SHP77 treated with DMSO at 0.1 percent for 48 hours (cell line): ENCODE data around the gene MAP2K3.

Source experiments
- DNase-seq: peaks from one replicate; lab custom pipeline; 2025; lab: John Stamatoyannopoulos, UW

Gene MAP2K3

GRCh38 chr17:21351366-21352065, 67.0 kb downstream of the MAP2K3 start:
- no peak for DNase-seq

DNA sequence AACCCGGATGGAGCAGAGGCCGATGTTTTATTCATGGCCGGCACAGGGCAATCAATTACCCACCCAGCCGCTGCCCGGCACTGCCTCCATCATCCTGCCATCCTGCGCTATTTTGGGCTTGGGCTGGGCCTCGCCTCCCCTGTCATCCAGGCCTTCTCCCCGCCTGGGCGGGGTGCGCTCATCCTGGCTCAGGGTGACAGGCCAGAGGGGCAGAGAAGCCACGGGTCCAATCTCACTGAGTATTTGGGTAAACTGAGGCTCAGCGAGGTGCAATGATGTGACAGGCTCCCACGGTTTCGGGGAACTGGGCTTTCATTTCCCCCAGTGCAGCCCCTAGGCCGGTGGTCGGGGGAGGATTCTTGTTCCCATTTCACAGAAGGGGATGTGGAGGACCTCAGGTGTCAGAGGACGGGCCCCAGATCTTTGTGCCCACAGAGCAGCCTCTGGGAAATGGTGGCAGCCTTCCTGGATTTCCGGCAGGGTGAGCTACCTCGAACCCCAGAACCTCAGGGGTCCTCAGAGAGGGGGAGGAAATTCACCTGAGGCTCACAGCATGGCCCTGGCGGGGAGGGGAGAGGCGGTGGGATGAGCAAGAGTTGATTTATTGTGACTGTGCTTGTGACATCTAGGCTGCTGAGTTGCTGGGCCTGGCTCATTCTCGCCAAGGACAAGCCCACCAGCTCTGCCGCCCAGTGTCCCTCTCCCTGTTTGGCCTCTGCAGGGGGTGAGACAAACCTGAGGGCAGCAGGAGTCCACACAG, 67.9 kb downstream of the MAP2K3 start:
- DNase-seq, result no peak

DNA sequence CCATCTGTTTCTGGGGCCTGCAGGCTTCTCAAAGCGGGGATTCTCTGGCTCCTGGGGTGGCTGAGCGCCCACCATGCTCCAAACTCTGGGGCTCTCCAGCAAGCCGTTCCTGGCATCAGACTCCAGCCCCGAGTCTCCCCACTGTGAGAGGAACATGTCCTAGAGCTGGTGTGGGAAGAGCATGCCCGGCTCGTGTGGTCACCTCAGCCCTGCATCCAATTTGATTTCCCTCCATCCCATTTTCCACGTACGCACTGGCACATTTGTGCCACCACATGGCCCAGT, 68.4 kb downstream of the MAP2K3 start:
- no peak for DNase-seq

DNA sequence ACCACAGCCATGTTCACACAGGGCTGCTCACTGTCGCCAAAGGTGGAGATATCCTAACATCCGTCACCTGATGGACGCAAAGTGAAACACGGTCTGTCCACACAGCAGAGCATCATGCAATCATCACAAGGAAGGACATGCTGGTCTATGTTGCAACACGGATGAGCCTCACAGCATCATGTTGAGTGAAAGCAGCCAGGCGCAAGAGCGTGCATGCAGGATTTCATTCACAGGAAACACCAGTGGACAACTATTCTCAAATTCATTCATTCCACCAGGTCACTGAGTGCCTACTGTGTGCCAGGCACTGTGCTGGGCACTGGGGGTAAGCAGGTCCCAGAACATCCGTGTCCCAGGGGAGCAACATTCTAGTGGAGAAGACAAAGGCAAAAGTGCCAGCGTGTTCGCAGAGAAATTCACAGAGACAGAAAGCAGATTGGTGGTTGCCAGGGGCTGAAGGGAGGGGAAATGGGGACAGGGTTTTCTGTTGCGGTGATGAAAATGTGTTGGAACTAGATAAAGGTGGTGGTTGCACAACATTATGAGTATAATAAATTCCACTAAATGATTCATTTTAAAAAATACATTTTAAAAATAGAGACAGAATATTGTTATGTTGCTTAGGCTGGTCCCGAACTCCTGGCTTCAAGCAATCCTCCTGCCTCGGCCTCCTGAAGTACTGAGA, 69.0 kb downstream of the MAP2K3 start:
- DNase-seq, result no peak

DNA sequence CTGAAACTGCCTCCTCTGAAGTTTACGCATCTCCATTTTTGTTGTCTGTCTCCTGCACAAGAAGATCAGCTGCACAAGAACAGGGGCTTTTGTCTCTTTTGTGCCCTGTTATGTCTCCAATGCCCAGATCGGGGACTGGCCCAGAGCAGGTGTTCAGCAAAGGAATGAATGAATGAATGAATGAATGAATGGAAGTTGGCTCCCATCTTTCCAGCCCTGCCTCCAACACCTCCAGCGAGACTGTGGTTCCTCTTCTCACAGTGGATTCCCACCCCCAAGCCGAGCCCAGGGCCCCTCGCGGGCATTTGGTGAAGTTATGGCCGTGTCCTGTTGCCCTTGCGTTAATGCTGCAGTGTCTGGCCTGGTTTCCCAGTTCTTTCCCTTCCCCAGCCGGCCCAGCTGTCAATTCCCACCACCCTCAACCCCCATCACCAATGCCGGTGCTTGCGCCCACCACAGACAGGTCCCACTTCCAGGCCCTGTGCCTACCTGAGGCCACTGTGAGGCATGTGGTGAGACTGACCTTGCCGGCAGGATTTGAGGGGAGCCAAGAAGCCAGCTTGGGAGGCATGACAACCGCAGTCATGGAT, 70.4 kb downstream of the MAP2K3 start:
- DNase-seq, result no peak

GRCh38 chr17:21355586-21355985, 71.1 kb downstream of the MAP2K3 start:
- DNase-seq, result no peak

- no peak for DNase-seq
These were observed 72.1 kb downstream of the MAP2K3 start for GRCh38 chr17:21356537-21357127.

DNA sequence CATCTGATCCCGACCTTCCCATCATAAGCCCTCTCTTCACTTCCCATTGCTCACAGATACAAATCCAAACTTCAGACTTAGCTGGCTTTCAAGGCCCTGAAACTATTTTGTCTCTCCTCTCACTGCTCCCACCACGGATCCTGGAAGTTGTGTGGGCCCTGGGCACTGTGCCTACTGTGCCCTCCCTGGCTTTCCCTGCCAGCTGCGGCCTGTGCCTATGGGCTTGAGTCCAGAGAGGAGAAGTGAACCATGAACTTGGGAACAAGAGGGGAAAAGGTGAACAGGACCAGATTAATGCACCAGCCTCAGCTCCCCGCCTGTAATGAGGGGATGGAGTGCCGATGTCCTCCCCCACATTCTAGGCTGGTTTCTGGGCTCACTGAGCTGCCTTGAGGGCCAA, 72.8 kb downstream of the MAP2K3 start:
- no peak for DNase-seq

DNA sequence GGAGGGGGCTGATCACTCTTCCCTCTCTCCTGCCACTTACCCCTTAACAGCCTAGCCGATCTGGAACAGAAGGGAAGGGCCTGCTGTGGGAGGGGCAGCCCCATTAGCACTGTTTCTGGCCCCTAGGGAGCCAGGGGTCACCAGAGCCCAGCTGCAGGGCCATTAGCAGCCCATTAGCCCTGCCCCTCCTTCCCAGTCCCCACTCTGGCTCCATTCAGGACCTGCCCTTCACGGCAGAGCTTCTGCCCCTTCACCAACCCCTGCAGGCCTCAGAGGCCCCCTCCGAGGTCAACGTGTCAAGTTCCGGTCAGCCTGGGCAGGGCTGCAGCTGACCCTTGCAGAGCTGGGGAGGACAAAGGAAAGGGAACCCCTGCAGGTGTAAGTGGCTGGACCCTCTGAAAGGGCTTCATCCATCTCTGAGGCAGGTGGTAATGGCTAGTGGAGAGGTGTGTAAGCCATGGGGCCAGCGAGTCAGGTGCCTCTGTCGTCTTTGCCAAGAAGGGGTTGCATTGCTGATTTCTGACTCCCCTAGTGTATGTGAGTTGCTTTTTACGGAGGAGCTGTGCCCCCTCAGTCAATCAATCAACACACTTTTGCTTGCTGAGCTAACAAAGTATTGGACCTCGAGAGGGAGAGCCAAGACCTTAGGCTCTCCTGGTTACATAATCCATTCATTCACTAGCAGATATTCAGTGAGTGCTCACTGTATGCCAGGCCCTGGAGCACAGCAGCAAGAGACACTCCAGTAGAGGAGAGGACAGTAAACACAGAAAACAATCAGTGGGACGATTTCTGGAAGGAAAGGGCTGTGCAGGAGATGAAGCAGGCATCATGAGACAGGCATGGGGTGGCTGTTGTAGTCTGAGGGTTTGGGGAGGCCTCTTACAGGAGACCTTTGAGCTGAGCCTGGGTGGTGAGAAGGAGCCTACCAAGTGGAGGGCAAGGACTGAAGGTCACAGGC, 73.5 kb downstream of the MAP2K3 start:
- no peak for DNase-seq

- no peak for DNase-seq
These were observed 74.4 kb downstream of the MAP2K3 start for GRCh38 chr17:21358682-21359482.

DNA sequence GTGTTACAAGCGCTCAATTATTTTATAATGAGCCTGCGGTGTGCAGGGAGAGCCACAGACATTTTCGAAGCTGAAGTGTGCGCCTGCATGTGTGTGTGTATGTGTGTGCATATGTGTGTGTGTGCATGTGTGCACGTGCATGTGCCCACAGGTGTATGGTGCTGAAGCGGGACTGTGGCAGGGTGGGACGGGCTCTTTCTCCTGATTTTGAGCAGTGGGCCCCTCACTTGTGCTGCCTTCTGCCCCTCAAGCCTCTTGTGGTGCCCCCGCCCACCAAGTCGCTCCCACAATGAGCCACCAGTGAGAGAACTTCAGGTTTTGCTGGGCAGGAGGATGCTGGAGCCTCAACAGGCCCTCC, 75.0 kb downstream of the MAP2K3 start:
- DNase-seq, result no peak

DNA sequence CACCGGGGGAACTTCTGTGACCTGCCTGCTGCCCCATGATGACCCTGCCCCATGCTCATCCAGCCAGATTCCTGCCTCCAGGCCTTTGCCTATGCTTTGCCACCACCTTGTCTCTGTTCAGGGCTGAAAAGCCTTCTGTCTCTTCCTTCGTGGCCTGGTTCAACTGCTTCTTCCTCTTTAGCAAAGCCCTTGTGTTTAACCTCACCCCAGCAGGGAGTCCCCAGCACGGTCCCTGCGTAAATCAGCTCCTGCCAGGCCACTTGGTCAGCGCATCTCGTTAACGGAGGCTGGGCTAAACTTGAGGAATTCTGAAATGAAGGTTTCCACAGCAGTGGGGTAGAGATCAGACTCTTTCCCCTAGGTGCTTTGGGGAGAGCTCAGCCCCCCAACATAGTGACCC, 75.5 kb downstream of the MAP2K3 start:
- no peak for DNase-seq

DNA sequence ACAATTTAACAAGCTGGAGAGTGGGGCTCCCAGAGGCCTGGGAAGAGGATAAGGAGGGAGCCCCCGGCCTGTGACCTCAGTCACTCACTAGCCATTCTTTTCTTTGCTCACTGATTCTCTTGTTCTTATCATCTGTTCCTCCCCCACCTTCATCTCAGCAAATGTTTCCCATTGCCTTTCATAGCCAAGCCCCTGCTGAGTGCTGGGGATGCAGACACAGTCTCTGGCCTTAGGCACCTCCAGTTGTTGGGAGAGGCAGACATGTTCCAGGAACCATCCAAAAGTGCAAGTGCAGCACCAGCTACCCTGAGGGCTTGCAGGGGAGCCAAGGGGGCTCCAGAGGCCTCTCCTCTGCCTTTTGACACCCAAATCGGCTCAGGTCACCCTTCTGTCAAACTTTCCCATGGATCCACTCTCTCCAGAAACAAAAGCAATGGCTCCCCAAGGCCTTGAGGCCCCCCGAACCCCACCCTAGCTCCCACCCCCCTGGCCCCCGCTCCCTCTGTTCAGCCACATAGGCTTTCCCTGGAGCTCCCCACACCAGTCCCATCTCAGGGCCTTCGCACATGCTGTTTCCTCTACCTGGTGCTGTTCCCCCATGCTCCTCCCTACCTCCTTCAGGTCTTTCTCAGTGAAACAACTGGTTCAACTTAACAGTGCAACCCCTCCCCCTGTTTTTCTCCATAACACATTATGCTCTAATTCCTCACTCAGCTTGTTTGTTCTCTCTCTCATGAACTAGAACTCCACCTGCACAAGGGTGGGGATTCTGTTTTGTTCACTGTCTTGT, 76.7 kb downstream of the MAP2K3 start:
- DNase-seq, result no peak

DNA sequence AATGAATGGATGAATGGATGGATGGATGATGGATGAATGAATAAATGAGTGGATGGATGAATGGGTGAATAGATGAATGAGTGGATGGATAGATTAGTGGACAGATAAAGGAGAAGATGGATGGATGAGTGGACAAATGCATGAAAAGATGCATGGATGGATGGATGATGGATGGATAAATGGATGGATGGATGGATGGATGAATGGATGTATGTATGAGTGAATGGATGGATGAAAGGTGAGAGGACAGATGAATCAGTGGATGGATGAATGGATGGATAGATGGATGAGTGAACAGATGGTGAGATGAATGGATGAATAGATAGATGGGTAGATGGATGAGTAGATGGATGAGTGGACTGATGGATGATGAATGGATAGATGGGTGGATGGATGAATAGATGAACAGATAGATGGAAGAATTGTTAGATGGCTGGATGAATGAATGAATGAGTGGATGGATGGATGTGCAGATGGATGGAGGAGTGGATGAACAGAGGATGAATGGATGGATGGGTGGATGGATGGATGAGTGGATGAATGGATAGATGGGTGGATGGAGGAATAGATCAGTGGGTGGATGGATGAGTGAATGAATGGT, 77.9 kb downstream of the MAP2K3 start:
- no peak for DNase-seq

GRCh38 chr17:21363776-21364642, 79.5 kb downstream of the MAP2K3 start:
- no peak for DNase-seq
